ENCODE results near the gene PANK2.
"Not testable (repeated sequence)": the region's sequence is repeated elsewhere in the genome, so short reads cannot be mapped to it uniquely, and the experiment has no call there.

PANK2 gene

DNA sequence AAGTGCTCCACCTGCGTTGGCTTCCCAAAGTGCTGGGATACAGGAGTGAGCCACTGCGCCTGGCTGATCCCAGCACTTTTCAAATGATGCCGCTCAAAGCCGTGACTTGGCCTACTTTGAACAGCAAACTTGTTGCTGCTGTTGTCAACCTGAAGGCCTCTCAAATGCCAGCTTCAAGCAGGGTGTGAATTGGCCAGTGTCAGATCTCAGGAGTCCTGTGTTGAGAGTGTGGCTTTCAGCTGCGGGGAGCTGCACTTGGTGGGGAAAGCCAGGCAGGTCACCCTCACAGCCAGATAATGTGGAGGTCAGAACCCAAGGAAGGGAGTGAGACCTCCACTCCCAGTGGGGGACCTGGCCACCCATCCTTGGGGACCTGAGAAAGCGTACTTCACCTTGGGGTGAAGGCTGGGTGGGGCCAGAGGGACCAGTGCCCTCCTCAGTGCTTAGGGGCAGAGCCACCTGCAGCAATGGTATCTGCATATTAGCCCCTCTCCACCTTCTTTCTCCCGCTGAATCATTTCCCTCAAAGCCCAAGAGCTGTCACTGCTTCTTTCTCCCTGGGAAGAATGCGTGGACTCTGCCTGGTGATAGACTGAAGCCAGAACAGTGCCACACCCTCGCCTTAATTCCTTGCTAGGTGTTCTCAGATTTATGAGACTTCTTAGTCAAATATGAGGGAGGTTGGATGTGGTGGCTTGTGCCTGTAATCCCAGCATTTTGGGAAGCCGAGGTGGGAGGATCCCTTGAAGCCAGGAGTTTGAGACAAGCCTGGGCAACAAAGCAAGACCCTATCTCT is 19.1 kb upstream of the PANK2 start:
- H3K27ac ChIP-seq (ENCODE audit: low read length): no peak overlapping the region
- H3K27me3 ChIP-seq (ENCODE audit: control insufficient read depth, insufficient read depth, low read length): no peaks in the 10 kb centered on the region
- H3K4me3 ChIP-seq (ENCODE audit: low read length): no peak overlapping the region
- H3K4me1 ChIP-seq (ENCODE audit: control insufficient read depth, insufficient read depth, low read length): no peaks in the 10 kb centered on the region; the same call in 1 of the 2 replicates
- no peak for DNase-seq (ENCODE audit: low read depth, low spot score)
- no peaks in the 10 kb centered on the region for H3K9me3 ChIP-seq (ENCODE audit: control insufficient read depth, insufficient read depth, low read length)
- no CpG with 5 or more reads among the region's 10 CpGs for whole genome bisulfite sequencing (ENCODE audit: insufficient coverage, insufficient read length)
- H3K36me3 ChIP-seq (ENCODE audit: control insufficient read depth, insufficient read depth, low read length): peaks cover 4% of the 10 kb centered on the region; the same call in 1 of the 2 replicates

DNA sequence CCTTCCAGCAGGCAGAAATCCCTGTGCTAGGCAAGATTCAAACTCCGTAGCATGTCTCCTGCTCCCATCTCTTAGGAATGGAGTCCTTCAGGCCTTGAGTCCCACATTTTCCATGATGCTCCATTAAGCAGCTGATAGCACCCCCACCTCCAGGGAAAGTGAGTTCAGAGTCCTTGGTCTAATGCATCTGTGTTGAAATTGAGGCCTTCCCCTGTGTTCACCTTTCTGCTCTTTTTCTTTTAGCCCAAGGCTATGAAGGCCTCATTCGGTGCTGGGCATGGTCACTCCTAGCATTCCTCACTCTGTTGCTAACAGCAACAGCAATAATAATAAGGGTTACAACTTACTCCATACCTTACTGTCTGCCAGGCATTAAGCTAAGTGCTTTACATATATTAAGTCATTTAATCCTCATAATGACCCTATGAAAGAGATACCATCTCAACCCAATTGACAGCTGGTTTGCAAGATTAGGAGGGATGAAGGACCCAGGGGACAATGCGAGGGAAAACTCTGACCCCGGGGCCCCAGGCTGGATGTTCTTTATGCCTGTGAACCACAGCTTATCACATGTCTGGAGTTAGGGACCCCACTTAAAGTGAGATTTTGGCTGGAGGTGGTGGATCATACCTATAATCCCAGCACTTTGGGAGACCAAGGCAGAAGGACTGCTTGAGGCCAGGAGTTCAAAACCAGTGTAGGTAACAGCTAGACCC is 17.5 kb upstream of the PANK2 start:
- no peak overlapping the region for H3K27ac ChIP-seq (ENCODE audit: low read length)
- no peaks in the 10 kb centered on the region for H3K4me1 ChIP-seq (ENCODE audit: control insufficient read depth, insufficient read depth, low read length)
- no CpG with 5 or more reads among the region's 4 CpGs for WGBS (ENCODE audit: insufficient coverage, insufficient read length)
- H3K36me3 ChIP-seq (ENCODE audit: control insufficient read depth, insufficient read depth, low read length): no peaks in the 10 kb centered on the region
- no peaks in the 10 kb centered on the region for H3K9me3 ChIP-seq (ENCODE audit: control insufficient read depth, insufficient read depth, low read length)
- no peaks in the 10 kb centered on the region for H3K27me3 ChIP-seq (ENCODE audit: control insufficient read depth, insufficient read depth, low read length)
- no peak for DNase-seq (ENCODE audit: low read depth, low spot score)
- no peak overlapping the region for H3K4me3 ChIP-seq (ENCODE audit: low read length)

DNA sequence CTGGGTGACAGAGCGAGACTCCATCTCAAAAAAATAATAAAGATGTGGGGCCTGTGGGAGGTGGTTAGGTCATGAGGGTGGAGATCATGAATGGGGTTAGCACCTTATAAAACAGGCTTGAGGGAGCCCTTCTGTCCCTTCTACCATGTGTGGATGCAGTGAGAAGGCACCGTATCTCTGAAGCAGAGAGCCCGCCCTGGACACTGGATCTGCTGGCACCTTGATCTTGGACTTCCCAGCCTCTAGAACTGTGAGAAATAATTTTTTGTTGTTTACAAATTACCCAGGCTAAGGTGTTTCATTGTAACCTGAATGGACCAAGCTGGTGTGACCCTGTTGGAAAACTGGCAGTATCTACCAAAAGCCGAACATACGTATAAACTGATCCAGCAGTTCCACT is 15.7 kb upstream of the PANK2 start:
- no CpG with 5 or more reads among the region's 5 CpGs for whole genome bisulfite sequencing (ENCODE audit: insufficient coverage, insufficient read length)
- Histone ChIP-seq H3K9me3 (ENCODE audit: control insufficient read depth, insufficient read depth, low read length) (no peaks in the 10 kb centered on the region), H3K4me3 (ENCODE audit: low read length) (no peak overlapping the region), H3K27me3 (ENCODE audit: control insufficient read depth, insufficient read depth, low read length) (no peaks in the 10 kb centered on the region), H3K27ac (ENCODE audit: low read length) (no peak overlapping the region), H3K4me1 (ENCODE audit: control insufficient read depth, insufficient read depth, low read length) (no peaks in the 10 kb centered on the region), H3K36me3 (ENCODE audit: control insufficient read depth, insufficient read depth, low read length) (no peaks in the 10 kb centered on the region)
- DNase-seq (ENCODE audit: low read depth, low spot score): no peak

DNA sequence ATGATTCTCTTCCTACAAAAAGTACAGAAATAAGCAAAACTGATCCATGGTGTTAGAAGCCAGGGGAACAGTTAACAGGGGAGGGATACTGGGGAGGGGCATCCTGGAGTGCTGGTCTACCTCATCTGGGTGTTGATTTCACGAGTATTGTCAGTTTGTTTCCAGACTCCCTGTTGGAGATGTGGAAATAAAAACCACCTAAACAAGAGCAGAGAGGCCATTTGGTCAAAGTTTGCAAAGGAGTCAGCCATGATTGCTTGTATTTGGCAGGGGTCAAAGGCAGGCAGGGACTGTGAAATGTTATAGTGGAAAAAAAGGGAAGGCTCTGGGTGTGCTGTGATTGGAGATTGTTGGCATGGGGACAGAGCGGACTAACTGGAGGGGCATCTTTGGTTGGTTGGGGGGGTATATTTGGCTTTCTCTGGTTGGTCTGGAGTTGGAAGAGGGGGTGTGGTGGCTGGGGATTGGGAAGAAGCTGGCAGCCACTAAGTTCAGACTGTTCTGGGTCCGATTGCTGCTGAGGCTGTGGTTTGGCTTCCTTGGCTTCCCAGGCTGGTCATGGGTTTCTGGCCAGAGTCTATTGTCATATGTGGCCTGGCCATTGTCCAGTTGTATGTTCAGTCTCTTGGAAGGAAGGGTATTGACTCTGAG is 14.9 kb upstream of the PANK2 start:
- Histone ChIP-seq H3K4me3 (ENCODE audit: low read length) (no peak overlapping the region), H3K36me3 (ENCODE audit: control insufficient read depth, insufficient read depth, low read length) (no peaks in the 10 kb centered on the region), H3K4me1 (ENCODE audit: control insufficient read depth, insufficient read depth, low read length) (no peaks in the 10 kb centered on the region), H3K9me3 (ENCODE audit: control insufficient read depth, insufficient read depth, low read length) (no peaks in the 10 kb centered on the region), H3K27ac (ENCODE audit: low read length) (no peak overlapping the region), H3K27me3 (ENCODE audit: control insufficient read depth, insufficient read depth, low read length) (no peaks in the 10 kb centered on the region)
- no CpG with 5 or more reads among the region's 3 CpGs for WGBS (ENCODE audit: insufficient coverage, insufficient read length)
- DNase-seq (ENCODE audit: low read depth, low spot score): no peak

DNA sequence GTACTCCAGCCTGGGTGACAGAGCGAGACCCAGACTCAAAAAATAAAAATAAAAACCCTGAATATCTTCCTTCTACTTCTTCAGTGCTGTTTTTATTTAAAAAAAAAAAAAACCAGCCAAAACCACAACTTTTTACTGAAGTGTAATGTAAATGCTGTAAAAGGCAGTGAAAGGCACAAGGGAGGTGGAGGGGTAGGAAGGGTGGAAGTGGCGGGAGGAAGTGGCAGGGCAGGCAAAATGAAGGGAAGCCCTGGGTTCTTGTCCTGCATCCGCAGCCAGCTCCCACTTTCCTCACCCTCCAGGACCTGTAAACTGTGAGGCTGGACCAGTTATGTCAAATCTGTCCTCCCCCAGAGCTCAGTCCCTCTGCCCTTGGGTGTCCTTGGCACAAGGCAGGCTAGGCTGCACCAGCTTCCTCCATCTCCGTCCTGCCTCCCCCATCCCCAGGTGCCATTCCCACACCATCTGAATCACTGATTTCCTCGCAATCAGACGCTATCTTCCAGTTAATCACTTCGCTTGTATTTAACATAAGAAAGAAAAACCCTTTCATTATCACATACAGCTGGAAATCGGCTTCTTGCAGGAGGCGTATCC is 13.7 kb upstream of the PANK2 start:
- H3K27ac ChIP-seq (ENCODE audit: low read length): no peak overlapping the region
- WGBS (ENCODE audit: insufficient coverage, insufficient read length): no CpG with 5 or more reads among the region's 9 CpGs
- H3K9me3 ChIP-seq (ENCODE audit: control insufficient read depth, insufficient read depth, low read length): no peaks in the 10 kb centered on the region
- H3K36me3 ChIP-seq (ENCODE audit: control insufficient read depth, insufficient read depth, low read length): no peaks in the 10 kb centered on the region
- H3K4me3 ChIP-seq (ENCODE audit: low read length): no peak overlapping the region
- H3K27me3 ChIP-seq (ENCODE audit: control insufficient read depth, insufficient read depth, low read length): no peaks in the 10 kb centered on the region
- no peaks in the 10 kb centered on the region for H3K4me1 ChIP-seq (ENCODE audit: control insufficient read depth, insufficient read depth, low read length)
- no peak for DNase-seq (ENCODE audit: low read depth, low spot score)

DNA sequence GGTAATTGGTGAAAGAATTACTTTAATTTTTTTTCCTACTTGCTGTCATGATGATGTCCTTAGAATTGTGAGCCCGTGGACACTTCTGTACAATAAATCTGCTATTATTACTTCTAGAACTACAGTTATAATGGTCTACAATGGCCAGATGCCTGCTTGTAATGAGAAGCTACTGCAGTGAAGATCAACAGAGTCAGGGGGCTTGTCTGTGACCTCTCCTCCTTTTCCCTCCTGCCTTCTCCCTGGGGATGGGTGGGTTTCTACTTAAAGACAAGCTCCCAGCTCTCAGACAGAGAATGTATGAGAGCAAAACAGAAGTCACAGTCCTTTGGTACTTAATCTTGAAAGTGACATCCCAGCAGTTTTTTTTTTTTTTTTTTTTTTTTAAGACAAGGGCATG is 13.2 kb upstream of the PANK2 start:
- H3K9me3 ChIP-seq (ENCODE audit: control insufficient read depth, insufficient read depth, low read length): no peaks in the 10 kb centered on the region
- no peak overlapping the region for H3K27ac ChIP-seq (ENCODE audit: low read length)
- H3K36me3 ChIP-seq (ENCODE audit: control insufficient read depth, insufficient read depth, low read length): no peaks in the 10 kb centered on the region
- H3K4me3 ChIP-seq (ENCODE audit: low read length): no peak overlapping the region
- WGBS (ENCODE audit: insufficient coverage, insufficient read length): no CpG with 5 or more reads among the region's 1 CpG
- H3K4me1 ChIP-seq (ENCODE audit: control insufficient read depth, insufficient read depth, low read length): no peaks in the 10 kb centered on the region
- DNase-seq (ENCODE audit: low read depth, low spot score): no peak
- no peaks in the 10 kb centered on the region for H3K27me3 ChIP-seq (ENCODE audit: control insufficient read depth, insufficient read depth, low read length)

DNA sequence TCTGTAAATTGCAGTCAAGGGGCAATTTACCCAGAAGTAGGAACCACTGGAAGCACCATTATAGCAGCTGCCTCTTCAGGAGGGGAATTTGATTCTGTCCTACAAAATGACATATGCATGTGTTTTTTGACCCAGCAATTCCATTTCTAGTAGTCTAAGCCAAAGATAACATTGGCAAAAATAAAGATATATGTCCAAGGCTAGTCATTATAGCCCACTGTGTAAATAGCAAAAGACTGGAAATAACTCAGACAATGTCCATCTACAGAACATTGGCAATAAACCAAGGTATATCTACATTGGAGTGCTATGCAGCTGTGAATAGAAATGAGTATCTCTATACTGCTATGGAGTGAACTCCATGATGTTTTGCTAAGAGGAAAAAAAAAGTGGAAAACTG is 12.5 kb upstream of the PANK2 start:
- H3K4me3 ChIP-seq (ENCODE audit: low read length): no peak overlapping the region
- no peak for DNase-seq (ENCODE audit: low read depth, low spot score)
- H3K4me1 ChIP-seq (ENCODE audit: control insufficient read depth, insufficient read depth, low read length): no peaks in the 10 kb centered on the region
- H3K9me3 ChIP-seq (ENCODE audit: control insufficient read depth, insufficient read depth, low read length): no peaks in the 10 kb centered on the region
- no peak overlapping the region for H3K27ac ChIP-seq (ENCODE audit: low read length)
- no peaks in the 10 kb centered on the region for H3K36me3 ChIP-seq (ENCODE audit: control insufficient read depth, insufficient read depth, low read length)
- H3K27me3 ChIP-seq (ENCODE audit: control insufficient read depth, insufficient read depth, low read length): no peaks in the 10 kb centered on the region

DNA sequence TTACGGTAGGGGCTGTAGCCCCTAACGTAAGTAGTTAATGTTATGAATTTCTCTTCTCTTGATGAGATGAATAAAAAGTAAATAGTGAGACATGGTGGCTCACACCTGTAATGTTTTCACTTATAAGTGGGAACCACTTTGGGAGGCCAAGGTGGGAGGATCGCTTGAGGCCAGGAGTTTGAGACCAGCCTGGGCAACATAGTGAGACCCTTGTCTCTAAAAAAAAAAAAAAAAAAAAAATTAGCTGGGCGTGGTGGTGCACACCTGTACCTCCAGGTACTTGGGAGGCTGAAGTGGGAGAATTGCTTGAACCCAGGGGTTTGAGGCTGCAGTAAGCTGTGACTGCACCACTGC is 10.3 kb upstream of the PANK2 start:
- not testable (repeated sequence) for H3K27ac ChIP-seq (ENCODE audit: low read length); H3K36me3 ChIP-seq (ENCODE audit: control insufficient read depth, insufficient read depth, low read length); H3K4me3 ChIP-seq (ENCODE audit: low read length); H3K4me1 ChIP-seq (ENCODE audit: control insufficient read depth, insufficient read depth, low read length); H3K27me3 ChIP-seq (ENCODE audit: control insufficient read depth, insufficient read depth, low read length); DNase-seq (ENCODE audit: low read depth, low spot score); H3K9me3 ChIP-seq (ENCODE audit: control insufficient read depth, insufficient read depth, low read length)
- WGBS (ENCODE audit: insufficient coverage, insufficient read length): no CpG with 5 or more reads among the region's 4 CpGs

DNA sequence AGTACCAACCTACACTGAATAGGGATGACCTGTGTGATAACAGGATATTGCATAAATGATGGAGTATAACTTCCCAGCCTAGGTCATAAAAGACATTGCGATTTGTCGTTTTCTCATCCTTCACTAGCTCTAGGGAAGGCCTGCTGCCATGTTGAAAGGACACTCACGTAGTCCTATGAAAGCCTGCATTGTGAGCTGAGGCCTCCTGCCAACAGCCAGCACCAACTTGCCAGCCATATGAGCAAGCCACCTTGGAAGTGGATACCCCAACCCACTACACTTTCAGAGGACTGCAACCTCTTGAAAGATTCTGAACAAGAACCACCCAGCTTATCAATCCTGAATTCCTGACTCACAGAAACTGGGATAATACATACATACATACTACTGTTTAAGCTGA is 3.5 kb upstream of the PANK2 start:
- DNase-seq (ENCODE audit: low read depth, low spot score): no peak
- no CpG with 5 or more reads among the region's 3 CpGs for WGBS (ENCODE audit: insufficient coverage, insufficient read length)
- H3K27ac ChIP-seq (ENCODE audit: low read length): no peak overlapping the region
- H3K4me3 ChIP-seq (ENCODE audit: low read length): no peak overlapping the region
- H3K4me1 ChIP-seq (ENCODE audit: control insufficient read depth, insufficient read depth, low read length): no peaks in the 10 kb centered on the region
- no peaks in the 10 kb centered on the region for H3K9me3 ChIP-seq (ENCODE audit: control insufficient read depth, insufficient read depth, low read length)
- no peaks in the 10 kb centered on the region for H3K36me3 ChIP-seq (ENCODE audit: control insufficient read depth, insufficient read depth, low read length)
- H3K27me3 ChIP-seq (ENCODE audit: control insufficient read depth, insufficient read depth, low read length): no peaks in the 10 kb centered on the region

DNA sequence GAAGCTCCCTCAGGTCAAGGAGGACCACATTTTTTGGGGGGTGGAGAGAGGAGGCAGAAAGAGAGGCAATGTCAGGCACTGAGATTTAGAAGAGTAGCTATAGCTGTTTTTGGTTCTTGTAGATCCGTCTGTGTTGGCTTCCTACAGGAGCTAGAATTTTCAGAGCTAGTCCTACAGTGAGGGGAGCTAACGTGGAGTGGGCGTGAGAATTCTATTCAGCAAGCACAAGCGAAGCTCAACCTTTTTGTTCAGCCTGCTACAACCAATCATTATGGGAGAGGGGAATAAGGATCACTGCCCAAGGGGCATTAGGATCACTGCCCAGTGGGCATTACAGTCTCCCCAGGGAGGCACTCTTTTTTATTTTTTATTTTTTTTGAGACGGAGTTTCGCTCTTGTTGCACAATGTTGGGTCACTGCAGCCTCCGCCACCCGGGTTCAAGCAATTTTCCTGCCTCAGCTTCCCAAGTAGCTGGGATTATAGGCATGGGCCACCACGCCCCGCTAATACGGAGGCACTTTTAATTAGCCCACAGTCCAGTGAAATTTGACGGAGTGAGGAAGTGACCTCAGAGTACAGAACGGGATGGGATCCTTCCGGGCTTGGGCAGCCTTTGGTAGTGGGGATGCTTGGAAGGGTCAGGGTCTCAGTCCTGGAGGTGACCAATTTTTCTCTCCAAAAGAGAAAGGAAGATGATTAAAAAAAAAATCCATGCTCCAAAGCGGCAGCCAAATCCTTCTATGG is 1.1 kb upstream of the PANK2 start:
- Histone ChIP-seq H3K4me1 (ENCODE audit: control insufficient read depth, insufficient read depth, low read length) (no peaks in the 10 kb centered on the region), H3K27ac (ENCODE audit: low read length) (no peak overlapping the region), H3K4me3 (ENCODE audit: low read length) (peak overlapping the region; percentile 93; the same call in 1 of the 2 replicates), H3K27me3 (ENCODE audit: control insufficient read depth, insufficient read depth, low read length) (no peaks in the 10 kb centered on the region), H3K9me3 (ENCODE audit: control insufficient read depth, insufficient read depth, low read length) (no peaks in the 10 kb centered on the region), H3K36me3 (ENCODE audit: control insufficient read depth, insufficient read depth, low read length) (no peaks in the 10 kb centered on the region)
- DNase-seq (ENCODE audit: low read depth, low spot score): no peak
- no CpG with 5 or more reads among the region's 15 CpGs for WGBS (ENCODE audit: insufficient coverage, insufficient read length)

All from iPS DF 6.9 (cell line).